Myocyte (in vitro differentiated cells): Measurements from ENCODE around the gene KCNK13. TPM values are rescaled to one million over a fixed set of nuclear protein-coding genes. Genes with fewer than 3 reads are reported as not detected.
A peak's percentile ranks its signal among the peaks of the same experiment; 100 is the strongest.
"Not testable (repeated sequence)": the region's sequence is repeated elsewhere in the genome, so short reads cannot be mapped to it uniquely, and the experiment has no call there.

ENCODE experiments used
- DNase-seq: peaks from one replicate; pipeline ENCODE4 v3.0.0-alpha.2; 2012; ENCODE audit warnings: low read depth
- polyA plus RNA-seq: library from polyadenylated mRNA; unstranded; fragments of >200 nt; gene quantifications from one replicate; pipeline ENCODE4 v1.2.1, GENCODE V29; 2012; ENCODE audit warnings: missing spikeins
- total RNA-seq: library from RNA; depleted of rRNA; stranded (reverse); fragments of >200 nt; gene quantifications from 2 replicates; pipeline ENCODE4 v1.2.3, GENCODE V29; 2014

KCNK13 gene
- not detected in 2 replicates for total RNA-seq
- not detected for polyA plus RNA-seq

GRCh38 chr14:90061685-90062126, at the start of gene KCNK13:
KCNK13 (plus strand) TSS chr14:90061994; CDS start chr14:90062206, 212 bp downstream.
- DNase-seq = no peak

GRCh38 chr14:90017371-90017770, 44.4 kb upstream of the KCNK13 start:
- DNase-seq = no peak

GRCh38 chr14:90019824-90020523, 41.8 kb upstream of the KCNK13 start:
- DNase-seq = no peak

GRCh38 chr14:90023176-90023896, 38.5 kb upstream of the KCNK13 start:
- DNase-seq = no peak

GRCh38 chr14:90024910-90025309, 36.9 kb upstream of the KCNK13 start:
- DNase-seq = no peak

GRCh38 chr14:90026608-90027007, 35.2 kb upstream of the KCNK13 start:
- DNase-seq = not testable (repeated sequence)

GRCh38 chr14:90027842-90028241, 34.0 kb upstream of the KCNK13 start:
- no peak for DNase-seq

GRCh38 chr14:90034156-90034555, 27.6 kb upstream of the KCNK13 start:
- DNase-seq = no peak

GRCh38 chr14:90034835-90035525, 26.8 kb upstream of the KCNK13 start:
- no peak for DNase-seq

- no peak for DNase-seq
Observed at GRCh38 chr14:90039253-90040010, 22.4 kb upstream of the KCNK13 start.

GRCh38 chr14:90040411-90040810, 21.4 kb upstream of the KCNK13 start:
- DNase-seq = peak; percentile 28

- no peak for DNase-seq
Observed at GRCh38 chr14:90042496-90043252, 19.1 kb upstream of the KCNK13 start.

- no peak for DNase-seq
Observed at GRCh38 chr14:90045616-90046015, 16.2 kb upstream of the KCNK13 start.

GRCh38 chr14:90049390-90049789, 12.4 kb upstream of the KCNK13 start:
- DNase-seq = peak; percentile 28

- no peak for DNase-seq
Observed at GRCh38 chr14:90050271-90050670, 11.5 kb upstream of the KCNK13 start.

- no peak for DNase-seq
Observed at GRCh38 chr14:90053044-90053443, 8.8 kb upstream of the KCNK13 start.

- DNase-seq = no peak
Observed at GRCh38 chr14:90054803-90055202, 7.0 kb upstream of the KCNK13 start.

- no peak for DNase-seq
Observed at GRCh38 chr14:90056826-90057225, 5.0 kb upstream of the KCNK13 start.

GRCh38 chr14:90058876-90059458, 2.8 kb upstream of the KCNK13 start:
- DNase-seq = no peak

GRCh38 chr14:90060312-90060964, 1.4 kb upstream of the KCNK13 start:
- DNase-seq = no peak
